NCI-H345 (cell line): ENCODE data around the gene LRRC71.

Experiments
- DNase-seq: peaks from one replicate; lab custom pipeline; 2025; lab: John Stamatoyannopoulos, UW

LRRC71 gene

DNA sequence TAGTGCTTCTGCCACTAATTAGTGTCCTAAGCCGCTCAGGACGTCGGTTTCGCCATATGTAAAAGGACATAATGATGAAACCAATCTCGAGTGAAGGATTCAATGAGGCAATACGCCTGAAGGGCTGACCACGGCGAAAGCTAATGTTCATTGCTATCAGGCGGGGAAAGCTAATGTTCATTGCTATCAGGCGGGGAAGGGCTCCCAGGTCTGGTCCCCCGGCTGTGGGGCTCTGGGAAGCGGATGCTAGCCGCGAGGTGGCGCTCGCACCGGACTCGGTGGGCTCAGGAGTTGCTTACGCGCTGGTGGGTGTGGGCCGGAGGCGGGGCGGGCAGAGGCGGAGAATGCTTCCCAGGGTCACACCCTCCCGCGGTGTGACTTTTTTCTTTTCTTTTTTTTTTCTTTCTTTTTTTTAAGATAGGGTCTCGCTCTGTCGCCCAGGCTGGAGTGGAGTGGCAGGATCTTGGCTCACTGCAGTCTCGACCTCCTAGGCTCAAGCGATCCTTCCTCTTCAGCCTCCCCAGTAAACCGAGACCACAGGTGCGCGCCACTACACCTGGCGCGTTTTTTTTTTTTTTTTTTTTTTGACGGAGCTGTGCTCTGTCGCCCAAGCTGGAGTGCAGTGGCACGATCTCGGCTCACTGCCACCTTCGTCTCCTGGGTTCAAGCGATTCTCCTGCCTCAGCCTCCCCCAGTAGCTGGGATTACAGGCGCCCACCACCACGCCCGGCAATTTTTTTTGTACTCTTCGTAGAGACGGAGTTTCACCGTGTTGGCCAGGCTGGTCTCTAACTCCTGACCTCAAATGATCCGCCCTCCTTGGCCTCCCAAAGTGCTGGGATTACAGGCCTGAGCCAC, 28.0 kb upstream of the LRRC71 start:
- peak; percentile 84 for DNase-seq

DNA sequence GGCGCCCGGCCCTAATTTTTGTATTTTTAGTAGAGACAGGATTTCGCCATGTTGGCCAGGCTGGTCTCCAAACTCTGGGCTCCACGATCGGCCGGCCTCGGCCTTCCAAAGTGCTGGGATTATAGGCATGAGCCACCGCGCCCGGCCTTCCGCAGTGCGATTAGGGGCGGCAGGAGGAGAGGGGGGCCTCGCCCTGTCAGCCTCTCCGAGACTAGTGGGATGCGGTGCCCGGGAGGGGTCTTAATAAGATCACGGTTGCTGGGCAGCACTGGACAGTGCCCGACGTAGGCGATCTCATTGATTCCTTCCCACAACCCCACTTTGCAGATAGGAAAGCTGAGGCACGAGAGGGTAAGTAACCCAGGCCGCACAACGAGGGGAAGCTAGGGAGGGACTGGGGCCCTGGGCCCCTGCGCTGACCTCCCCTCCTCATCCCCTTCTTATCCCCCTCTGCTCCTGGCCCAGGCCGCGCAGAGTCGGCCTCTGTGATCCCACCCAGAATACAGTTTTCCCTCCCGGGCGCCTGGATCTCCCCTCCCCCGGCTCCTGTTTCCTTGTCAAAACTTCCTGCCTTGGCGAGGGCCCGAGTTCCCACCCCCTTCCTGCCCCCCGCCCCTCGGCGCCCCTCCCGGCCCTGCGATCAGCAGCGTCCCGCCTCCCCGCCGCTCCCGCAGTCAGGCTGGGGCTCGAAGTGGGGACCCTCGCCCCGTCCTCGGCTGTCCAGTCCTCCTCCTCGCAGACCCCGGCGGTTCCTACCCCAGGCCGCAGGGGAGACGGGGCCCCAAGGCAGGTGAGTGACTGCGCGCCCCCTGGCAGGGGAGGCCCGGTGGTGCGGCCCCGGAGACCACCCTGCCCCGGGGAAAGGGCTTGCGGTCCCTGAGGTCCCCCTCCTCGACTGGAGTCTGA, 27.1 kb upstream of the LRRC71 start, which contains the start of gene PEAR1:
TSS of gene PEAR1 (plus strand) at position 671 of the 906 bp plus-strand sequence. CDS start 10,209 bp downstream, outside the sequence.
- DNase-seq, result no peak

DNA sequence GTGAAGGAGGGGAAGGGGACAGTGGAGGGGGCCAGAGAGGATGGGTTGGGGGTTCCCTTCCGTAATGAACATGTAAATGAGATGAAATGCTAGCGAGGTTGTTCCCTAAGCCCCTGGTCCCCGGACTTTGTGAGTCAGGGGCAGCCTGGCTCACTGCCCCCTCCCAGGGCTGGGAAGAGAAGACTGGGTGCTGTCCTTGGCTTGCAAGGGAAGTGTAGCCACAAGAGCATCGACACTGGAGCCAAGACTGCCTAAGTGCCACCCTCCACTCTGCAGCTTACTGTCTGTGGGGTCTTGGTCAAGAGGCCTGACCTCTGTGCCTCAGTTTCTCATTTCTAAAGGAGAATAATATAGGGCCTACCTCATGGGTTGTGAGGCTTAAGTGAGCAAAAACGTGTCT, 26.4 kb upstream of the LRRC71 start:
- DNase-seq, result no peak

DNA sequence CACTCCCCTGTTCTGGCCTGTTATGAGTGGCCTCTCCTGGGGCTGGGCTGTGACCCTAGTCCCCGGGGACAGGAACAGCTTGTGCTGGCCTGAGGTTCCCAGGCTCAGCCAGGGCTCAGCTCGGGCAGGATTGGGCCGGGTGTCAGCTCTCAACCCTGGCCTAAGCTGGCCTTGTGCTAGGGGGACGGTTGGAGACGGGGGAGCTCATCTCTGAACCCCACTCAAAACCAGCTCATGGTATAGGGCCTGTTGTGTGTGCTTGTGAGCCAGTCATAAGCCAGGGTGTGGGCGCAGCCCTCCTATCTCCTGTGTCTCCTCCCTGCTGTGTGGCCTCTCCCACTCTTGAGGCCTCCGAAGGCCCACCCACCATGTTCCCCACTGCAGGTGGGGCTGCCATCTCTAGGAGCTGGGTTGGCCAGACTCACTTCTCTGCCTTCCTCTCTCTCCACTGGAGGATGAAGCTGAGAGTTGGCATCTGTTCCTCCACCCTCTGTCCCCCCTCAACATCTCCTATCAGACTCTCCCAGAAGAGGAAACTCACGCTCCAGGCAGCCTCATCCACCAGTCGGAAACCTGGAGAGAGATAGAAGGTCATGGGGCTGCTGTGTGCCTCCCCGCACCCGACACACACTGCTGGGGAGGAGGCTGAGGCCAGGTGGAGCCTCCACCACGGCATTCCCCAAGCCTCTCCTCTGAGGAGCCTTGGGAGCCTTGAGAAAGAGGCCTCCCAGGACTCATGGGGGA, 25.5 kb upstream of the LRRC71 start:
- no peak for DNase-seq

DNA sequence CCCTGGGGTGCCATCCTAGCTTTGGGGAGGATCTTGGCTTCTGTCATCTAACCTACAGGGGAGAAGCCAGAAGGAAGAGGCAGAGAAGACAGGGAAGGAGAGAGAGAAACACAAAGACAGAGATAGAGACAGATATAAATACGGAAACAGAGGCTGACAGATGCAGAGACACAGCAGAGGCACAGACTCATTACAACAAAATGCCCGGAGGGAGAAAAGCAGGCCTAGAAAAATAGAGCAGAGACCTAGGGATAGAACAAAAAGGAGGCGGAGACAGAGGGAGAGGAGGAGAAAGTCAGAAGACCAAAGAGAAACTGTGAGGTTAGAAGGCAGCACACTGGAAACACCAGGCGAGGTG, 25.0 kb upstream of the LRRC71 start:
- no peak for DNase-seq

DNA sequence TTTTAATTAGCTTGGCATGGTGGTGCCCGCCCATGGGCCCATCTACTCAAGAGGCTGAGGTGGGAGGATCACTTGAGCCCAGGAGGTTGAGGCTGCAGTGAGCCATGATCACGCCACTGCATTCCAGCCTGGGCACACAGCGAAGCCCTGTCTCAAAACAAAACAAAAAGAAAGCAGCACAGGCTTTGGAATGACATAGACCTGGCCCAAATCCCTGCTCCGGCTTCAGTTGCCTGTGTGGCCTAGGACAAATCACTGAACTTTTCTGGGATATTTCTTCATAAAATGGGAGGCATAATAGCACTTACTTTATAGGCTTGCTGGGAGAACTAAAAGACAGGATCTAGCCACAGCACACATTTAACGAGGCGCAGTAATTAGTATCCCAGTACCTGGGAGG, 24.5 kb upstream of the LRRC71 start:
- DNase-seq, result no peak

DNA sequence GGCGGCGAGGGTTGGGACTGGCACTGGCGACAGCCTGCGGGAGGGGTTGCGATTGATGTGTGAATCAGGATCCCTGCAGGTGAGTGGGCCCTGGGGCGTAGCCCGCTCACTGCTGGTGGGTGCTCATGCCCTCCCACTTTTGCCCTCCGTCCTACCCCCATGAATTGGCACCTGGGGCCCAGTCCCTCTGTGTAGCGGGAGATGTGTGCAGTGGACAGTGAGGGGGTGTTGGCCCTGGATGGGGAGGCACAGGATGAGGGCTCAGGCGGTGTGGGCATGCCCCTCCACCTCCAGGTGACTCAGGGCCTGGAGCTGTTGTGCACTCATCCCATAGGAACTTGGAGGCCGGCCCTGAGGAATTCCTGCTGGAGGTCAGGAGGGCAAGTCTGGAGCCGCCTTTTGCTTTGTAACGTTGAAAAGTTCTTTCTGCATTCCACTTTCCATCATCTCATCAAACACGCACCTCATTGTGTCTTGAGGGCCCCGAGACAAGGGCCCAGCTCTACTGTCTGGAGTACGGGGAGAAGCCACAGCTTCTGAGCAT, 23.9 kb upstream of the LRRC71 start:
- no peak for DNase-seq

DNA sequence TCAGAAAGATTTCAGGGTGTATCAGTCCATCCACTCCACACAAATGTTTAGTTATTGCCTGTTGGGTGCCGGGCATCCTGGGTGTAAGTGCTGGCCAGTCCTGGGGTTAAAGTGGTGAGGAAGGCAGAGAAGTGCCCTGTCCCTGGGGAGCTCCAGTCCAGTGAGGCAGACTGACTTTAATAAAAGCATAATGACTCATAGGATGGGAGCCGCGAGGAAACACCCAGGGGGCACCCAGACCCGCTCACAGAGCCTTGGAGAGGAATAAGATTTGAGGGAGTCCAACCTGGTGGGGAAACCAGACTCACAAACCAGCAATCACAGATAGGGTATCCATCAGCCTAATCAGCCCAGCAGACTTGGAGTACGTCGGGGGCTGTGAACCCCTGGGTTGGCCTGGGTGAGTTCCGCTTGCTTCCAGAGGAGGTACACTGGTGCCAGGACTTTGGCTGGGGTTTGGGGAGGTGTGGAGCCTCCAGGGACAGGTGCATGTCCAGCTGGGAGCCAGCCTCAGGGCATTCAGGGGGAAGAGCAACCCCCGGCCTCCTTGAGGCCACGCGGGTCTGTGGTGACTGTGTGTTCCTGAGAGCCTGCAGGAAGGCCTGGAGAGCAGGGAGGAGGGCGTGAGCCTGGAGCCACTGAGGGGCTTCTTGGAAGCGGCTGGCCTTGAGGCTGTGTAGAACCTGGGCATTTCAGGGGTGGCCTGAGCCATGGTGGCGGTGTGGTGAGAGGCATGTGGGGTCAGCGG, 23.2 kb upstream of the LRRC71 start:
- no peak for DNase-seq

DNA sequence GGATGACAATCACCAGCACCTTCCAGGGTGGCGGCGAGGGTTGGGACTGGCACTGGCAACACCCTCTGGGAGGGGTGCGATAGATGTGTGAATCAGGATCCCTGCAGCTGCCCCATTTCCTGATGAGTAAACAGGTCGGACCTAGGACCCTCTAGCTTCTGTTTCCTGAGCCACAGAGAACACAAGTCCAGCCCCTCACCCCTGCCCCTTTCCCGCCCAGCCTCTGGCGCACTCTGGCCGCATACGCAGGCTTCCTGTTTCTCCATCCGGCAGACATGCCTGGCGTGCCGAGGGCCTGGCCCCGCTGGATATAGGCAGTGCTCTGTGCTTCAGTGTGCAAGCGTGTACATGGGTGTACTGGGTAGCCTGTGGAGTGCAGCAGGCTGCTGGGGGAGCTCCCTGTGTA, 22.3 kb upstream of the LRRC71 start:
- DNase-seq, result no peak

DNA sequence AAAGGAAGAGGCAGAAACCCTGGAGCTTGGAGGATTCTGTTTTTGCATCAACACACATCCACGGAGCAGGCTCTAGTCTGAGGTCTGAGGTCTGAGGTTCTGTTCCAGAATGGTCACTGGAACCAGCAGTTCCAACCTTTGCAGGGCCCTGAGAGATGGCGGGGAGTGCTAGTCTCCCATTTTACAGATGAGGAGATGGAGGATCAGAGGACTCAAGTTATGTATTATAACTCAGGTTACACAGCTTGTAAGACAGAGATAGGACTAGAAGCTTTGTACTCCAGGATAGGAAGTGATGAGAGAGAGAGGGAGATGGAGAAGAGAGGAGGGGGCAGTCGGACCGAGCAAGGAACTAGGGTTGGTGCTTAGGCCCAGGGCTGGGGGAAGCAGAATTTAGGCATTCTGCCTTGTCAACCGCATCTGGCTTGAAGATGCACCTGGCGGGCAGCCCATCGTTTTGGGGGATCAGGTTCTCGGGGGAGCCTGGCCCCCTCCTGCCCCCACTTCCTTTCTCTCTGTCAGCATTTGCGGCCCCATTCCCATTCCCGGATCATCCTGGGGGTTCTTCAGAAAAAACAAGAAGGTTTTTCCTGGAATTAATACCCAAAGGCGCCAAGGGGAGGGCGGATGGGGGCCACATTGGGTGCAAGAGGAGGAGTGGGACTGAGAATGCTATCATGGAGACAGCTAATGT, 21.3 kb upstream of the LRRC71 start:
- DNase-seq, result no peak

DNA sequence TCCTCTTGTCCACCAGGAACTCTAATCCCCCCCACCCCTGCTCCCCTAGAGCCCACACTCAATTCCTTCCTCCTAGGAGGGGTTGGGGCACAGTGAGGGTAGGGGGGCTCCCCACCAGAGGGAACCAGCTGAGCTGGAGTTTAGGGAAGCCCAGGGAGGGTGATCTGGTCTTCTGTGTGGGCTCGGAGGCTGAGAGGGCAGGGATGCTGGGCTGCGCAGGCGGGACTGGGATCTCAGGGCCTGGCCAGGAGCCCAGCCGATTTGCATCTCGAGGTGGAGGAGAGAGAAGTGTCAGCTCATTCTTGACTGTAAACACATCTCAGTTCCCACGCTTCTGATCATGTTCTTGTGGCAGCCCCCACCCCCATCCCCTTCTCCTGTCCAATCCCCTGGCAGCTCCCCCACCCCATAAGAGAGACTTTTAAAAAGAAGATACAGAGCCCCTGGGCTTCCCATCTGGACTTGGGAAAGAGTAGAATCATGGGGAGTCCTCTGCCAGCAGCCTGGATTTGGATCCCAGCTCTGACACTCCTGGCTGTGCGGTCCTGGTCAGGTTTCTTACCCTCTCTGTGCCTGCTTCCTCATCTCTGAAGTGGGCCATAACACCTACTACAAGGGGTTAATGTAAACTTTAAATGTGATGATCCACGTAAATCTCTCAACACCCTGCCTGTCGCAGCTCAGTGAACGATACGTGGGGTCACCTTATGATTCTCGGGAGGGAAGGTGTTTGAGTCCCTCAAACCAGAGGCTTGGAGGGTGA, 20.3 kb upstream of the LRRC71 start:
- DNase-seq, result no peak

DNA sequence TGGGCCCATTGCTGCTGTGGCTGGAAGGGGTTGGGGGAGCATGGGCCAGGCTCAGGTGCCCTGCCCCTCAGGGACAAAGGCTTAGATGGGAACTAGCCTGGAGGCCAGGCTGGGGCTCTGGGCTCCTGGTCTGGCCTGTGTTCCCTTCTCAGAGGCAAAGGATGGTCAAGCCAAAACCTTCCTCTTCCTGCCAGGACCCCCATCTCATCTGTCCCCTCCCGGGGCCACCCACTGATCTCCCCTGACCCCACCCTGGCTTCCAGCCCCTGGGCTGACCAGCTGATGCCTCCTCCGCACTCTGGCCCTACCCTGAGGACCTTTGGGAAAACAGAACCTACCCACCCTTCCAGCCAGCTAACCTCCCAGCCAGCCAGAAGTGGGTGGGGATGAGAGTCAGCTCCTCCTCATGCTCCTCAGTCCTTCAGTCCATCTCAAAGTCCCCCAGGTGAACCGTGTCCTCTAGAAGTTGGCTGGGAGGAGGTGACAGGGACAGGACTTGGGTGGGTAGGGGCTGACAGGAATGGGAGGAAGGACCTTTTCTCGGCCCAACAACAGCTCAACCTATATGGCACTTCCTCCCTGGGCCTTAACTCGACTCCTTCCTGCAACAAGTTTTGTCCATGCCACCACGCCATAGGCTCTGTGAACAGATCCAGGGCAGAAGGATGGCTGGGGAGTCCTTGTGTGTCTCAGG, 19.4 kb upstream of the LRRC71 start:
- DNase-seq, result no peak

DNA sequence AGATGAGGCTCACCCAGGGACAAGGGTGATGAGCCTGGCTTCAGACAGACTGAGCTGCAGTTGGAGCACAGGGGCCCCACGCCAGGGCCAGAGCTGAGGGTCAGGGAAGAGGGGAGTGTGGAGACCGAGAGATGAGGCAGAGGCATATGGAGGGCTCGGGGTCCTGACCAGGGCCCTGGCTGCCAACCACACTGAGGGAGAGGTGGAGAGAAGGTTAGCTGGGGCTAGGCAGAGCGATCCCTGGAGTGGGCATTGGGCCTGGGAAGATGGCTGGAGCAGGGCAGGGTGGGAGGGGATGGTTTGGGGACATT, 18.9 kb upstream of the LRRC71 start:
- DNase-seq, result no peak

DNA sequence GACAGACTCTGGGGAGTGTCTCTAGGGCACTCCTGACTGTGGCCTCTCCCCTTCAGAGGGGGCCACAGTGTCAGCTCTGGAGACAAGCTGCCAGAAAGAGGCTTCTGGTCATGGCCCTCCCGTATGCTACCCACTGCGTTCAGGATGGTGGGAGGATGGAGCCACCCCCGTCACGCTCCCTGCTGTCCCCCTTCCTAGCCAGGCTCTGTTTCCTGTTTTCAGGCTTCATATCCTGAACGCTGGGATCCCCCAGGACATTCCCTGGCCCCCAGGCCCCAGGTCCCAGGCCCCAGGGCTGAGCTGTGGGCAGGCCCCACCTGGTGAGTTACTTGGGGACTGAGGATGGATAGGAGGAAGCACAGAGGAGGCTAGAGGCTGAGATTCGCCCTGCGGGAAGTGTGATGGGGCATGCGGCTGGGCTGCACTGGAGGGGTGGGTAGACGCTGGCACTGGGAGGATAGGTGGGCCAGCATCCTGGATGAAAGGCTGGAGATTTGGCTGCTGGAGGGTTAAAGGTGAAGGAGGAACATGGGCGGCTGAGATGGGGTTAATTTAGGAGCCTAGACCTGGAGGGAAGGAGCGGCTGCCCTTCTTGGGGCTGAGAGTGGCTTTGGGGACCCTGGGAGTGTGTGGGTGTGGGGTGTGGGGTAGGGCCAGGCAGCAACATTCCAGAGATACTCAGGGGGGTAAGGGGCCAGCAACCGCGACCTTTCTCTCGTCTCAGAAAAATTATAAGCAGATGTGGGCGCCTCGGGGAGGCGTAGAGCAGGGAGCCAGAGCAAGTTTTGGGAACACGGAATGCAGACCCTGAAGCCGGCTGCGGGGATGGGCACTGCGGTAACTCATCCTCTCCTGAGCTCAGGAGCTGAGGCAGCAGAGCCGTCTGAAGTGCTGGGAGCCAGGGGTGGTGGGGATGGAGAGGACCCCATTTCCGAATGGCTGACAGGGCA, 18.2 kb upstream of the LRRC71 start:
- no peak for DNase-seq

DNA sequence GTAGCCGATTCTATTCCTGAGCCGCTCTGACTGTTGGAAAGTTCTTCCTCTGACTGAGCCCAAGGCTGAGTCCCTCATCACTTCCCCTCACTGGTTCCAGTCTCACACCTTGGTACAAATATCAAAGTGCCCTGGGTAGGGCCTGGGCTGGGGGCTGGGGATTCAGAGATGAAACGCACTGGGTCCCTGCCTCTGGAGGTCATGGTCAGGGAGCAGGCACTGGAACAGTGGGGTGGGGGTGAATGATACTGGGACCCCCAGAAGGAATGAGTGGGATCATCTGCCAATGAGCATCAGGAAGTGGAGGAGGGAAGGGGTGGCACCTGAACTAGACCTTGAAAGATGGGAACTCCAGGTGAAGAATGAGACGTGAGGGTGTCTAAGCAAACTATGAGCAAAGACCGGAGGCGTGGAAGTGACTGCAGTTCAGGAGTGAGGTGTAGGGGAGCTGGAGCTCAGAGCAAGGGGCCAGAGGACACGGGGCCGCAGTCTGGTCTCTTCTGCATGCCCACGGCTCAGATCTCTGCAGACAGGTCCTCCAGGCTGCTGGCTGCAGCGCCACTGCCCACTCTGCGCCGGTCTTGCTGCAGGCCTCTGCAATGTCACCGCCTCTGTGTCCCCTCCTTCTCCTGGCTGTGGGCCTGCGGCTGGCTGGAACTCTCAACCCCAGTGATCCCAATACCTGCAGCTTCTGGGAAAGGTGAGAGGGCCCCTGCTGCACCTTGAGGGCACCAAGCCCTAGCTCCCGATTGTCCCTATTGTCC, 16.9 kb upstream of the LRRC71 start:
- DNase-seq, result no peak

DNA sequence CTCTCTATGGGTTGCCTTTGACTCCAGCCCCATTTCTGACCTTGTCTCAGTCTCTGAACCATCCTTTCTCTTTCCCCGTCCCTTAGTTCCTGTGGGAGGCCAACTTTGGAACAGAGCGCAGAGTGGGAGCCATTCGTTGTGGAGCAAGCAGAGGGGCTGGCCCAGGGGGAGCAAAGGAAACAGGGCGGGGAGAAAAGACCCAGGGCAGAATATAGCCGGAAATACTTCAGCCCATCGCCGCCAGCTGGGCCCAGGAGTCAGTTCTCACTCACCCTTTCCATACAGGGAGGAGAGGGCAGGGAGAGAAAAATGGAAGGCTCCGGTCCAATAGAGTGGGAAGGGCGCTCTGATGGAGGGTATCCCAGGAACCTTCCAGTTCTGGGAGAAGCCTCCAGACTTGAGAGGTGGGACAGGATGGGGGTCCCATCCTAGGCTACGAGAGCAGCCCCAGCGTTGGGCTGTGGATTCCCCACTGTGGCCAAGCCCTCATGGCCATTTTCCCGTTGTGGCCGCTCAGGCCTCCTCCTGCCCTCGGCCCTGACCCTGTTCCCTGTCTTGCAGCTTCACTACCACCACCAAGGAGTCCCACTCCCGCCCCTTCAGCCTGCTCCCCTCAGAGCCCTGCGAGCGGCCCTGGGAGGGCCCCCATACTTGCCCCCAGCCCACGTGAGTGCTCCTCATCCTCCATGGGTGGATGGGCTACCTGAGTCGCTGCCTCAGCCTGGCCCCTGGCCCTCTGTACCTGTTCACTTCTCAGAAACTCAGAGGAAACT, 16.1 kb upstream of the LRRC71 start:
- DNase-seq, result no peak

DNA sequence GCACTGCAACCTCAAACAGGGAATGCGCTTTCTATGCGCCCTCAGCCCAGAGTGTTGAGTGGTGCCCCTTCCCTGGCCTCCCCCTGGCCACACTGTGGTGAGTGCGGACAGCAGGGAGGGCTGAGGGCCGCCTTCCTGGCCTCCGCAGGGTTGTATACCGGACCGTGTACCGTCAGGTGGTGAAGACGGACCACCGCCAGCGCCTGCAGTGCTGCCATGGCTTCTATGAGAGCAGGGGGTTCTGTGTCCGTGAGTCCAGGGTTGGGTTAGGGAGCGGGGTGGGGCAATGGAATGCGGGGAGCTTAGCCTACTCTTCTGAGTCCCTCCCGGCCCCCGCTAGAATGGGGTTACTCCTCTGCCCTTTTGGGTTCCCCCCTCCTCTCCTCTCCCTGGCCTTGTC, 15.3 kb upstream of the LRRC71 start:
- DNase-seq, result no peak
